Right atrium auricular region (tissue), 2 donors: ENCODE results near the gene HCST. TPM values are rescaled to one million over a fixed set of nuclear protein-coding genes. Genes with fewer than 3 reads are reported as not detected.

ENCODE experiments used
- DNase-seq: peaks from one replicate; pipeline ENCODE4 v3.0.0-alpha.2; 2019; ENCODE audit warnings: low spot score
- H3K27ac ChIP-seq, 2 donors: fragments of 200-600 bp; sonication (generic); 1 replicate in 1 of 2; 2 replicates in 1 of 2; pipeline ENCODE4 v1.5.1; 2016 to 2019
- H3K27me3 ChIP-seq, 2 donors: fragments of 200-600 bp; sonication (generic); one replicate each; pipeline versions ENCODE4 v1.5.1 to v1.6.0; 2017 to 2019
- H3K36me3 ChIP-seq: fragments of 200-600 bp; sonication (generic); one replicate; pipeline ENCODE4 v1.5.1; 2016
- H3K4me1 ChIP-seq, 2 donors: fragments of 200-600 bp; sonication (generic); one replicate each; pipeline versions ENCODE4 v1.5.1 to v1.6.0; 2017 to 2019
- H3K4me3 ChIP-seq, 2 donors: fragments of 200-600 bp; sonication (generic); 1 replicate in 1 of 2; 2 replicates in 1 of 2; pipeline ENCODE4 v1.5.1; 2017 to 2019; ENCODE audit warnings: mild to moderate bottlenecking in 1 of 2, moderate library complexity in 1 of 2
- H3K9me3 ChIP-seq, 2 donors: fragments of 200-600 bp; sonication (generic); one replicate each; pipeline ENCODE4 v1.5.1; 2019
- total RNA-seq, 2 donors: library from RNA; depleted of rRNA; stranded (reverse); fragments of >200 nt; gene quantifications; one replicate each; pipeline ENCODE4 v1.1.0, GENCODE V29; 2016
- TF ChIP-seq, protein P1 (sequence below), 2 donors: fragments of 200-600 bp; sonication (generic); IDR thresholded peaks; one replicate each; pipeline ENCODE4 v1.5.1; 2019; ENCODE audit warnings: antibody characterized with exemption in 2 of 2

HCST gene
- total RNA-seq, 2 donors from 2014 or later: 3.3 TPM; not detected in 1

GRCh38 chr19:35913589-35913988 is 11.3 kb downstream of the HCST start:
- H3K4me1 ChIP-seq: no peaks in the 10 kb centered on the region
- H3K27ac ChIP-seq: no peak overlapping the region
- DNase-seq: no peak

DNA sequence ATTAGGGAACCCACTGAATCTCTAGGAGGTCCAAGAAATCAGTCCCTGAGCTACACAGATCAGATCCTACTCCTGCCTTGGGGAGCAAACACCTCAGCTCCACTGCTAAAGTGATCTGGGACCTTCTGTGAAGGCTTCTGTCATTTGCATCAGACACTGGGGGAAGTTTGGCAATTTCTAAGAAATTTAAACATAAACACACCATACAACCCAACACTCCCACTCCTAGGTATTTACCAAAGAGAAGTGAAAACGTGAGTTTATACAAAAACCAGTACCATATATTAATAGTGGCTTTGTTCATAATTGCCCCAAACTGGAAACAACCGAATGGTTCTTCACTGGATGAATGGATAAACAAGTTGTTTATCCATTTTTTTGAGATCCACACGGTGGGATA is 13.1 kb downstream of the HCST start:
- H3K9me3 ChIP-seq: no peaks in the 10 kb centered on the region
- H3K27ac ChIP-seq: no peak overlapping the region
- H3K4me3 ChIP-seq: no peak overlapping the region
- DNase-seq: no peak
- H3K4me1 ChIP-seq: no peaks in the 10 kb centered on the region
- H3K36me3 ChIP-seq: no peaks in the 10 kb centered on the region
- TF ChIP-seq, protein P1, sequence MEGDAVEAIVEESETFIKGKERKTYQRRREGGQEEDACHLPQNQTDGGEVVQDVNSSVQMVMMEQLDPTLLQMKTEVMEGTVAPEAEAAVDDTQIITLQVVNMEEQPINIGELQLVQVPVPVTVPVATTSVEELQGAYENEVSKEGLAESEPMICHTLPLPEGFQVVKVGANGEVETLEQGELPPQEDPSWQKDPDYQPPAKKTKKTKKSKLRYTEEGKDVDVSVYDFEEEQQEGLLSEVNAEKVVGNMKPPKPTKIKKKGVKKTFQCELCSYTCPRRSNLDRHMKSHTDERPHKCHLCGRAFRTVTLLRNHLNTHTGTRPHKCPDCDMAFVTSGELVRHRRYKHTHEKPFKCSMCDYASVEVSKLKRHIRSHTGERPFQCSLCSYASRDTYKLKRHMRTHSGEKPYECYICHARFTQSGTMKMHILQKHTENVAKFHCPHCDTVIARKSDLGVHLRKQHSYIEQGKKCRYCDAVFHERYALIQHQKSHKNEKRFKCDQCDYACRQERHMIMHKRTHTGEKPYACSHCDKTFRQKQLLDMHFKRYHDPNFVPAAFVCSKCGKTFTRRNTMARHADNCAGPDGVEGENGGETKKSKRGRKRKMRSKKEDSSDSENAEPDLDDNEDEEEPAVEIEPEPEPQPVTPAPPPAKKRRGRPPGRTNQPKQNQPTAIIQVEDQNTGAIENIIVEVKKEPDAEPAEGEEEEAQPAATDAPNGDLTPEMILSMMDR (IDR thresholded peaks at IDR 0.05): no peak
- no peaks in the 10 kb centered on the region for H3K27me3 ChIP-seq

More at GRCh38 chr19:35913589-35913988, 11.3 kb downstream of the HCST start:
- Histone ChIP-seq H3K36me3 (no peaks in the 10 kb centered on the region), H3K9me3 (no peaks in the 10 kb centered on the region), H3K27me3 (no peaks in the 10 kb centered on the region), H3K4me3 (no peak overlapping the region)
- TF ChIP-seq, protein P1 (IDR thresholded peaks at IDR 0.05): no peak

- no peak overlapping the region for H3K27ac ChIP-seq
- H3K4me3 ChIP-seq: no peak overlapping the region
- H3K36me3 ChIP-seq: no peaks in the 10 kb centered on the region
- H3K9me3 ChIP-seq: no peaks in the 10 kb centered on the region
- DNase-seq: no peak
- H3K4me1 ChIP-seq: no peaks in the 10 kb centered on the region
- TF ChIP-seq, protein P1 (IDR thresholded peaks at IDR 0.05): no peak
- H3K27me3 ChIP-seq: no peaks in the 10 kb centered on the region
These were observed 17.0 kb downstream of the HCST start for GRCh38 chr19:35919306-35919705.

- Histone ChIP-seq H3K4me1 (no peaks in the 10 kb centered on the region), H3K27ac (no peak overlapping the region), H3K36me3 (no peaks in the 10 kb centered on the region), H3K27me3 (no peaks in the 10 kb centered on the region), H3K4me3 (no peak overlapping the region), H3K9me3 (peaks cover 0 to 6% of the 10 kb centered on the region in 2 donors)
- no peak for DNase-seq
- TF ChIP-seq, protein P1 (IDR thresholded peaks at IDR 0.05): no peak
These were observed 18.7 kb downstream of the HCST start for GRCh38 chr19:35921012-35921411.

- DNase-seq: no peak
- Histone ChIP-seq H3K4me3 (no peak overlapping the region), H3K9me3 (peaks cover 0 to 6% of the 10 kb centered on the region in 2 donors), H3K27me3 (no peaks in the 10 kb centered on the region), H3K36me3 (no peaks in the 10 kb centered on the region), H3K4me1 (no peaks in the 10 kb centered on the region), H3K27ac (no peak overlapping the region)
- TF ChIP-seq, protein P1 (IDR thresholded peaks at IDR 0.05): no peak
These were observed 23.2 kb downstream of the HCST start for GRCh38 chr19:35925501-35925900.

DNA sequence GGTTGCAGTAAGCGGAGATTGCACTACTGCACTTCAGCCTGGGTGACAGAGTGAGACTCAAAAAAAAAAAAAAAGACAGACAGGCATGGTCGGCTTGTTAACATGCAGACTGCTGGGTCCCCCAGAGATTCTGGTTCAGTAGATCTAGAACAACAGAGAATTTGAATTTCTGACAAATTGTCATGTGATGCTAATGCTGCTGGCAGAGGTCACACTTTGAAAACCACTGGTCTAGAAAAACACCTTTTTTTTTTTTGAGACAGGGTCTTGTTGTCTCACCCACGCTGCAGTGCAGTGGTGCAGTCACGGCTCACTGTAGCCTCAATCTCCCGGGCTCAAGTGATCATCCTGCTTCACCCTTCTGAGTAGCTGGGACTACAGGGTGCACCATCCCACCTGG is 26.2 kb downstream of the HCST start:
- DNase-seq: no peak
- TF ChIP-seq, protein P1 (IDR thresholded peaks at IDR 0.05): no peak
- Histone ChIP-seq H3K4me3 (no peak overlapping the region), H3K27me3 (no peaks in the 10 kb centered on the region), H3K4me1 (peaks cover 0 to 9% of the 10 kb centered on the region in 2 donors), H3K27ac (no peak overlapping the region), H3K36me3 (no peaks in the 10 kb centered on the region), H3K9me3 (peaks cover 0 to 6% of the 10 kb centered on the region in 2 donors)
